Activated CD8-positive, alpha-beta memory T cell treated with anti-CD3 and anti-CD28 coated beads for 48 hours (primary cell): ENCODE data around the gene ZBTB6.

Experiments
- DNase-seq, 3 experiments: peaks; one replicate each; pipeline ENCODE4 v3.0.0-alpha.2; 2020; ENCODE audit warnings: low read depth in 2 of 3, low spot score in 2 of 3

ZBTB6 gene

GRCh38 chr9:122912964-122913673 is at the start of gene ZBTB6:
ZBTB6 (minus strand) TSS chr9:122913323; CDS start chr9:122912072, 1,251 bp downstream.
- peak; percentile 35 to 45 (median 37) for DNase-seq

DNA sequence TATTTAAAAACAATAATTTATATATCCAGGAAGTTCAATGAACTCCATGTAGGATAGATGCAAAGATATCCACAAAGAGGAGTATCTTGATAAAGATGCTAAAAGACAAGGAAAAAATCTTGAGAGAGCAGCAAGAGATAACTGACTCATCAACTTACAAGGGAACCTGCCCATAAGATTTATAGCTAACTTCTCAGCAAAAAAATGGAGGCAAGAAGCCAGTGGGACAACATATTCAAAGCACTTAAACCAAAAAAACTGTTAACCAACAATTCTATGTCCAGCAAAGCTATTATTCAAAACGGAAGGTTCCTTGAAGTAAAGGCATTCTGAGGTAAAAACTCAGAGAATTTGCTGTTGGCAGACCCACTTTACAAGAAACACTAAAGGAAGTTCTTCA is 48.0 kb upstream of the ZBTB6 start:
- DNase-seq = no peak

DNA sequence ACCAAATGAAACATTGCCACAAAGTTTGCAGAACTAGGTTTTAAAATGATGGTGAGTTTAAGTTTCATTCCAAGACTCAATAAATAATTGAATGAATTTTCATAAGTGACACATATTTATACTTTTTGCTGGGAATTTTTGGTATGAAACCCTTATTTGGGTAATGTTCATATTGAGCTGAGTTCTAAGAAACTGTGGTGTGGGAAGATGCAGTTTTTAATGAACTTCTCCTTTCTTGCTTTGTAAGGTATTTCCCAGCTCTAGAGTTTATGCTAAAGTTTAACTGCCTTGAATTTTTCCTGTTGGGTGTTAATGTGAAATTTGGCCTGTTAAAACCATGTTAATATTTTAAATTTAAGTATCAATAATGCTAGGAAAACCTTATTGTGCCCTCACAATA is 42.8 kb upstream of the ZBTB6 start:
- no peak for DNase-seq

DNA sequence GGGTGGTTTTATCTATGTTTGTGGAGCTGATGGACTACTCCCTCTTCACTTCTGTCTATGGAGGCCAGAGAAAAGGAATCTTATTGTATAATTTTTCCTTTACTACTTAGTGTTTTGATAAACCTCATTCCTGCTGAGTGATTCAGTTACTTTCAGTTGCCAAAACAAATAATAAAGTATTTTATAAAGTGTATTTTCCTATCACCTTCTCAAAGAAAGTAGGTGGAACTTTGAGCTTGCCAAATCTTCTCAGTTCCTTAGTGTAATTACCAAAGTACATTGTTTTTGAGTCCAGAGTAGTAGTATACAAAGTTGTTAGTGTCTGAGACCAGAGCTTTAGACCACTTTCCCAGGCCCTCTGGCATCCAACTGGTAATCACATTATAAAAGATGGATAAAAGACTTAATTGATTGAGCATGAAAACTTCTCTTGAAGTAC is 41.1 kb upstream of the ZBTB6 start:
- DNase-seq = no peak

DNA sequence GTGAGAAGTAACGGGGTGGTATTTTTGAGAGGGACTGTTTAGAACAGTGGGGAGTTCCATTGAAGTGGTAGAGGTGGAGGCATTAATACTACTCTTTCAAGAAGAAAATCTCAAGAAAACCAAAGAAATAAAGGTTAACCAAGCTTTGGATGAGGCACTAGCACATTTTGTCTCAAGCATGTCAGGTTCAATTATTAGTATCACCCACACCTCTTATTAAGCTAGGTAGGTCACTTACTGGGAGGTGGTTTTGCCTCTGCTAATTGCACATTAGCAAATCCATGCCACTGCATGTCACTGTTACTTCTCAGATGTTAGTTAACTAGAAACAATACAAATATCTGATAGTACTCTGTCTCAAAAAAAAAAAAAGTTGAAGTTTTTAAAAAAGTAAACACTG is 37.9 kb upstream of the ZBTB6 start:
- DNase-seq = no peak

DNA sequence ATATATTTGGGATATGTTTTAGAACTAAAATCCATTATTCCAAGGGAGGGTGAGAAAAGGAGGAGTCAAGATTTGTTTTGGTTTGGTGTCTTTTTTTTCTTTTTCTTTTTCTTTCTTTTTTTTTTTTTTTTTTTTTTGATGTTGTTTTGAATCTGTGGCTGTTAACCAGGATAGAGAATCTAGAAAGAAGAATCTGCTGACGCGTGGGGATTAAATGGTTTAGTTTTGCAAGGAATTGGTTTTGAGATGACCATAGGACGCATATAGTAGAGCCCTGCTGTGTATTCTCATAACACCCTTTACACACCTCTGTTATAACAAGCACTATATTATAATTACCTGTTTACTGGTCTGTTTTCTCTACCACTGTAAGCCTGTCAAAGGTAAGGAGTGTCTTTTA is 37.1 kb upstream of the ZBTB6 start:
- no peak for DNase-seq

DNA sequence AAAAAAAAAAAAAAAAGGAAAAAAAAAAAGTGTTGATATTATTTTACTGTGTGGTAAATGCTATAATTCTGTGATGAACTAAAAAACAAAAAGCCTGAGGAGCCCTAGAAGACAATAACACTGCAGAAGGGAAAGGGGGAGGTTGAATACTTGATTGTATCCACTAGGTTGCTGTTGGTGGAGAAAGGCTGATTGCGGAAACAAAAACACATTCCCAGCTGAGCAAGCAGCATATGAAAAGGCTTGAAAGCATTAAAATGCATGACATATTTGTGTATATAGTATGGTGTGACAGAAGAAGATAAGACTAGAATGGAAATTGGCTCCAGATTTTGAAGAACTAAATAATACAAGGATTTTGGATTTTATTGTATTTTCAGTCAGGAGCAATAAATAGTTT is 36.6 kb upstream of the ZBTB6 start:
- no peak for DNase-seq

GRCh38 chr9:122948313-122948712 is 35.2 kb upstream of the ZBTB6 start:
- DNase-seq = no peak

DNA sequence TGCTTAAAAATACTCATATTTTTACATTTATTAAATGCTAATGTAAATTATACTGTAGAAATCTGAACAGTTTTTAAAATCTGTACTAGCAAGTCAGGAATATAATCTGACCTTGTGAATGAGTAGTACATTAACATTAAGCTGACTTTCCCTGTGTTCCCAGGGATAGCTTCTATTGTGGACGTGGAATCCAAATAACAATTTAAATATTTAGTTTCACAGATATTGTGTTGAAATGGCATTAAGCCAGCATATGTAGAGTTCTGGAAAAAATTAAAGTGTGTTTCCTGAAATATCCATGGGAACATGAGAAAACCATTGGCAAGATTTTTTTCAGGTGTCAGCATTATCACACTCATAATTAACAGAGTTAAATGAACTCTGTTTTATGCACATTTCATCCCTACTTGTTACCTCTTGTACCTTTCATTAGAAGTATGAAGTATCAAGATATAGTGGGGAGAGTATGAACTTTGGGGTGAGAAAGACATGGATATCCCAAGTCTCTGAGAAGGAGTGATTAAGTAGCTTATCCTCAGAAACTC is 33.4 kb upstream of the ZBTB6 start:
- no peak for DNase-seq

GRCh38 chr9:122944960-122945888 is 32.1 kb upstream of the ZBTB6 start:
- no peak for DNase-seq

GRCh38 chr9:122941582-122942234 is 28.6 kb upstream of the ZBTB6 start:
- no peak for DNase-seq

GRCh38 chr9:122940749-122941581 is 27.8 kb upstream of the ZBTB6 start, which contains the start of gene RABGAP1:
RABGAP1 (plus strand) TSS chr9:122941020; CDS start chr9:122957060, 16,040 bp downstream.
- DNase-seq = peak; percentile 91 to 95 (median 95)

DNA sequence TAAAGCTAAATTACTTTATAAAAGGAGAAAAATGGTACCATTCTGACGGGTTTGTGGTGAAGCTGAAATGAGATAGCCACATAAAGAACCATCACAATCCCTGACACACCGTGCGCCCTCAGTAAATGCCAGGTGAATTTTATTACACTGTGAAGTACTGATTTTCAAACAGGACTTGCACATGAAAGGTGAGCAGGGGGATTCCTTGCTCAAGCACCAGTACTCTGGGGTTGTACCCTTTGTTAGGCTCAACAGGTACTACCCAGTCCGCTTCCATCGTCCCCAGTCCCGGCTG is 27.3 kb upstream of the ZBTB6 start:
- DNase-seq = no peak

DNA sequence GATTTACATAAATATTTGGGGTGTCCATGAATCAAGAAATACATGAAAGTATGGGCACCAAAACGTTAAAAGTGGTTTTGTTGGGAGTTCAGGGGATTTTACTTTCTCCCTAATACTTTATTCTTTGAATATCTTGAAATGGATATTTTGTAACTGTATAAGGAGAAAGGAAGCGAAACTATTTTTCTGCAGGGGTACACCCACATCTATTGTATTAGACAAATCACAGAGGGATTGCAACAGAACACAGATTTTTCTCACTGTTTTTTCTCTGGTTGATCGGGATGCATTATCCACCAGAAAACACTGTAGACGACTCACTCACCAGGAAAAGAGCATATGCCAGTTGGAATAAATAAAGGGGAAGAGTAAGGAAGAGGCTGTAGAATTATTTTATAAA is 26.5 kb upstream of the ZBTB6 start:
- DNase-seq = no peak

- no peak for DNase-seq
These were observed 23.8 kb upstream of the ZBTB6 start for GRCh38 chr9:122936883-122937282.

DNA sequence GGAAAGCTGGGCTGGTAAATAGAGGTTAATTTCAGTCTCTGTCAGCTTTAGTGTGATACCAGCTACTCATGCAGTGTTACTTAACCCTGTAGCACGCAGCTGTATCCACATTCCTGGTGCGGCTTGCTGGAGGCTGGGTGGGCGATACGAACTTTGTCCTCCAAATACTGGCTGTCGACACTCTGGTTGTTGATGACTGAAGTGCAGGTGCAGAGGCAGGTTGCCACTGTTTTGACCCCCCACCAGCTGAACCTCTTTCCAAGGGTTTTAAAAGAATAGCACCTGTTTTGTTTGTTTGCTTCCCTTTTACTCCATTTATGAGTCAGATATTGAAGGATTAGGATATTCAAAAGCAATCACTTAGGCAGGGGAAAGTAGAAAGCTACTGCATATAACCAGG is 23.3 kb upstream of the ZBTB6 start:
- DNase-seq = no peak

DNA sequence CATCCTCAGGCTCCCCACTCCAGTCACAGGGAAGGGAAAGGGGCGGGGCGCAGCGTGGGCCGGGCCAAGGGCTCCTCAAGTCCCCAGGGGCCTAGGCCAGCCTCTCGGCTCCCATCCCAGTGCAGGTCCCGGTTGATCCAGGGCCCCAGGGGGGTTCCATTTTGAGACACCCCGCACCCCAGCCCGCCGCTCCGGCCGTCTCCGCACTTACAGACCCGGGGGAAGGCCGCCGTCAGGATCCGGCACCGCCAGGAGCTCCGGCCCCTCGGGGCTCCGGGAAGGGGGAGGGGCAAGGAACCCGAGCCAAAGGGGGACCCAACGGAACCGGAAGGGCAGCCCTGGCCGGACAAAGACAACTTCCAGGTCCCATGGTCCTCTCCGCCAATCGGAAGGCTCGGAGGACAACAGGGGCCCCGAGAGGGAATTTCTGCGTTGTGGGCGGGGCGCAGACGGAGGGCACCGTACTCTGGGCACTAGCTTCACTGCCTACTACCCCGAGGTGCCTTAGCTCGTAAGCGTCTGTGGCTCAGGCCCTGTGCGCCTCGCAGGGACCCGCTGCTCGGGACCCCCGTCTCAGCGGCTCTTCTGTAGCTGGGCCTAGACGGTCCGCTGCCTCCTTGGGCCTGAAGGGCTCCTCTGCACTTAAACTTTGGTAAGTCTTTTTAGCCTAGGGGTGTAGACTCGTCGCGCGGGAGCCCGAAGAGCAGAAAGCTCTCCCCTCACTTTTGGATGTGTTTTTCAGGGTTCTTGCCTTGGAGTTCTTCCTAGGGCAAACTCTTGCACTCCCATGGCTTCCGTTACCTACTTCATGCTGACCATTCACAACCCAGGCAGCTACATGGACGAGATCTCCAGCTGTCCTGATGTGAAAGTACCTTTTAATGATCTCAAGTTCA is 18.4 kb upstream of the ZBTB6 start, which contains the start of gene ZBTB26:
ZBTB26 (minus strand) TSS at position 287 of the 896 bp plus-strand sequence. CDS start 11,578 bp downstream, outside the sequence.
- DNase-seq = peak; percentile 66 to 81 (median 78)

DNA sequence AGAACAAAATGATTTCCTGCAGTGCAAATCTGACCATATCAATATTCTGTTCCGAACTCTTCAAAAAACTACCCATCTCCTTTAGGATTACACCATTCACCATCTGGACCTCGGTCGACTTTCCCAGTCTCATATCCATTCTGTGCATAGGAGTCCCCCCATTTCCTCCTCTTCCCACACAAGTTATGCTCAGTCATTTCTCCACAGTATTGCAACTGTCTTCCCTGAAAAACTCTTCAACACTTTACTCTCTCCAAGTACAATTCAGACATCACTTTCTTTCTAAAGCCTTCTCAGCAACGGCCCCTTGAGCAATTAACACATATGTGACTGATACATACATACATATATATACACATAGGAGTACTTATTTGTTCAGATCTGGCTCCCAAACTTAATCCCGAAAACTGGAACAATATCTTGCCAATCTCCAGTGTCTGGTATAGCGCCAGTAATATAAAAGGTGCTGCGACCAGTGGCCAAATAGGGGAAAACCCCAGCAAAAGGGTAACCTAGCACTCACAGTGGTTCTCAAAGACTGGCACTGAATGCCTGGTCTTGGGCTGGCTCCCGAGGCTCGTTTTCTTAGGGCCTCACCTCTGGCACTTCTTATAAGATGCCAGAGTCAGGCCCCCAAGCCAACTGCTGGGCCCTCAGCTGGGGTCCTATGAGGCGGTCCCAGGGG is 17.6 kb upstream of the ZBTB6 start:
- no peak for DNase-seq

DNA sequence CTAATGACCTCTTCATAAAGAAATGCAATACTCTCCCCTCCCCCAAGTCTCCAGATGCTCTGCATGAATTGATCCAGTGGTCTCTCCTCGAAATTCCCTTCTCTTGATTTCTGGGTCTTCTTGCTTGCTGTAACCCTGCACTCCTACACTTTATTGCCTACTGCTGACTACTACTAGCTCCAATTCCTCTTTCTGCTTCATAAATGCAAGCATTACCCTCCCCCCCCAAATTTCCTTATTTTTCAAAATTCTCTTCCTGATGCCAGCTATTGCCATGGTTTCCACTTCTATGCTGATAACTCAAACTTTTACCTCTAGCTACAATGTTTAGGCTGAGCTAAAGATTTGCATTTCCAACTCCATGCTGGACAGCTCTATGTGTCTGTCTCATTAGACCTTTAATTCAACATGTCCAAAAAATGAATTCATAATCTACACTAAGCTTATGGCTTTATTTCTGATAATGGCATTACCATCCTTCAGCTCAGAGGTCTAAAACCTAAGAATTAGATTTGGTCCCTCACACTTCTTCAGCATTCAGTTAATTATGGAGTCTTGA is 16.8 kb upstream of the ZBTB6 start:
- DNase-seq = no peak
